Activated CD8-positive, alpha-beta memory T cell treated with anti-CD3 and anti-CD28 coated beads, Interleukin-2, amount 10 ng/mL, durations not matched to agents 7 days and 5 days (primary cell): ENCODE results near the gene EXOC6B. TPM values are rescaled to one million over a fixed set of nuclear protein-coding genes. Genes with fewer than 3 reads are reported as not detected.
A peak's percentile ranks its signal among the peaks of the same experiment; 100 is the strongest.

Experiments
- ATAC-seq: fragments of 150-1000 bp; cut with Tn5 transposase; one replicate; pipeline ENCODE4 v1.10.0; 2021; ENCODE audit warnings: moderate library complexity
- CTCF ChIA-PET: fragments of 350-600 bp; sonication (Branson Sonifier 250); formaldehyde crosslinking; loops from one replicate; lab custom pipeline; 2021; ENCODE audit warnings: antibody characterized with exemption; lab: Charles Lee
- DNase-seq: peaks from one replicate; pipeline ENCODE4 v3.0.0-alpha.2; 2020
- H3K27ac Mint-ChIP-seq: one replicate; pipeline ENCODE4 v1.8.0; 2021; ENCODE audit warnings: mild to moderate bottlenecking, mixed read lengths
- H3K27me3 Mint-ChIP-seq: one replicate; pipeline ENCODE4 v1.8.0; 2021; ENCODE audit warnings: mixed read lengths
- H3K36me3 Mint-ChIP-seq: one replicate; pipeline ENCODE4 v1.8.0; 2021; ENCODE audit warnings: mild to moderate bottlenecking, mixed read lengths
- H3K4me1 Mint-ChIP-seq: one replicate; pipeline ENCODE4 v1.8.0; 2021; ENCODE audit warnings: mixed read lengths
- H3K4me3 Mint-ChIP-seq: one replicate; pipeline ENCODE4 v1.8.0; 2021; ENCODE audit warnings: mild to moderate bottlenecking, moderate library complexity, mixed read lengths
- H3K9me3 Mint-ChIP-seq: one replicate; pipeline ENCODE4 v1.8.0; 2022; ENCODE audit warnings: low read depth, mixed read lengths
- total RNA-seq, 2 experiments: library from RNA; stranded (reverse); gene quantifications; one replicate each; pipeline ENCODE4 v1.2.3, GENCODE V29; 2021

Gene EXOC6B
- total RNA-seq, 2 experiments from 2014 or later = 14.1 to 22.8 TPM

- H3K27ac Mint-ChIP-seq = no peak overlapping the region
- peak; percentile 64 for ATAC-seq
- H3K9me3 Mint-ChIP-seq = no peaks in the 10 kb centered on the region
- no peak overlapping the region for H3K4me3 Mint-ChIP-seq
- CTCF ChIA-PET = interaction anchor here (2.2 to 2.5 kb wide), 3 partner anchors 89 to 116 kb away, joined by 8 to 24 read pairs (median 23); partner anchors contain the start of gene SPR
- no peaks in the 10 kb centered on the region for H3K27me3 Mint-ChIP-seq
- peak; percentile 71 for DNase-seq
- H3K4me1 Mint-ChIP-seq = no peaks in the 10 kb centered on the region
- H3K36me3 Mint-ChIP-seq = no peaks in the 10 kb centered on the region
Observed at GRCh38 chr2:72770879-72771461, 54.9 kb downstream of the EXOC6B start.

- Mint-ChIP-seq H3K4me3 (no peak overlapping the region), H3K4me1 (no peaks in the 10 kb centered on the region), H3K27me3 (no peaks in the 10 kb centered on the region), H3K27ac (no peak overlapping the region), H3K9me3 (peaks cover 10% of the 10 kb centered on the region), H3K36me3 (peaks cover 13% of the 10 kb centered on the region)
- CTCF ChIA-PET = interaction anchor here (1.0 to 2.8 kb wide), 3 partner anchors 94 to 121 kb away, joined by 4 to 11 read pairs (median 7); partner anchors contain the start of gene SPR
- no peak for DNase-seq
- no peak for ATAC-seq
Observed at GRCh38 chr2:72765997-72766609, 59.7 kb downstream of the EXOC6B start.

GRCh38 chr2:72762276-72762675 lies 63.6 kb downstream of the EXOC6B start:
- CTCF ChIA-PET = no interaction called here
- H3K27me3 Mint-ChIP-seq = no peaks in the 10 kb centered on the region
- H3K36me3 Mint-ChIP-seq = peaks cover 19% of the 10 kb centered on the region
- ATAC-seq = no peak
- H3K4me3 Mint-ChIP-seq = no peak overlapping the region
- H3K9me3 Mint-ChIP-seq = peaks cover 11% of the 10 kb centered on the region
- no peak overlapping the region for H3K27ac Mint-ChIP-seq
- no peak for DNase-seq
- H3K4me1 Mint-ChIP-seq = no peaks in the 10 kb centered on the region

GRCh38 chr2:72759755-72760154 lies 66.1 kb downstream of the EXOC6B start:
- no peaks in the 10 kb centered on the region for H3K27me3 Mint-ChIP-seq
- no peaks in the 10 kb centered on the region for H3K4me1 Mint-ChIP-seq
- no peak overlapping the region for H3K27ac Mint-ChIP-seq
- peaks cover 19% of the 10 kb centered on the region for H3K36me3 Mint-ChIP-seq
- DNase-seq (no peak), ATAC-seq (no peak)
- no peak overlapping the region for H3K4me3 Mint-ChIP-seq
- CTCF ChIA-PET = no interaction called here
- H3K9me3 Mint-ChIP-seq = peaks cover 10% of the 10 kb centered on the region

- H3K36me3 Mint-ChIP-seq = peaks cover 10% of the 10 kb centered on the region
- H3K27me3 Mint-ChIP-seq = no peaks in the 10 kb centered on the region
- peaks cover 3% of the 10 kb centered on the region for H3K9me3 Mint-ChIP-seq
- DNase-seq = no peak
- ATAC-seq = no peak
- H3K27ac Mint-ChIP-seq = no peak overlapping the region
- CTCF ChIA-PET = no interaction called here
- H3K4me3 Mint-ChIP-seq = no peak overlapping the region
- H3K4me1 Mint-ChIP-seq = no peaks in the 10 kb centered on the region
Observed at GRCh38 chr2:72757177-72757775, 68.6 kb downstream of the EXOC6B start.

GRCh38 chr2:72755647-72756423 lies 70.0 kb downstream of the EXOC6B start:
- H3K9me3 Mint-ChIP-seq = no peaks in the 10 kb centered on the region
- H3K4me1 Mint-ChIP-seq = no peaks in the 10 kb centered on the region
- no peak for DNase-seq
- no peaks in the 10 kb centered on the region for H3K27me3 Mint-ChIP-seq
- CTCF ChIA-PET = interaction anchor here (0.6 to 1.0 kb wide), 2 partner anchors 12 to 132 kb away, joined by 3 to 4 read pairs; partner anchors contain the start of gene SPR
- ATAC-seq = no peak
- no peak overlapping the region for H3K4me3 Mint-ChIP-seq
- H3K27ac Mint-ChIP-seq = no peak overlapping the region
- H3K36me3 Mint-ChIP-seq = peaks cover 6% of the 10 kb centered on the region

- Mint-ChIP-seq H3K4me1 (no peaks in the 10 kb centered on the region), H3K4me3 (no peak overlapping the region), H3K27me3 (no peaks in the 10 kb centered on the region), H3K27ac (no peak overlapping the region), H3K36me3 (peaks cover 1% of the 10 kb centered on the region), H3K9me3 (no peaks in the 10 kb centered on the region)
- CTCF ChIA-PET = interaction anchor here (0.6 to 1.0 kb wide), 2 partner anchors 9 to 13 kb away, joined by 4 read pairs; no protein-coding TSS in a partner anchor
- ATAC-seq (no peak), DNase-seq (no peak)
Observed at GRCh38 chr2:72754628-72755320, 71.1 kb downstream of the EXOC6B start.

- H3K4me1 Mint-ChIP-seq = no peaks in the 10 kb centered on the region
- H3K36me3 Mint-ChIP-seq = no peaks in the 10 kb centered on the region
- H3K27ac Mint-ChIP-seq = no peak overlapping the region
- H3K4me3 Mint-ChIP-seq = no peak overlapping the region
- CTCF ChIA-PET = interaction anchor here (1.0 kb wide), 1 partner anchor 17 kb away, joined by 4 read pairs; no protein-coding TSS in a partner anchor
- ATAC-seq (no peak), DNase-seq (no peak)
- H3K9me3 Mint-ChIP-seq = no peaks in the 10 kb centered on the region
- no peaks in the 10 kb centered on the region for H3K27me3 Mint-ChIP-seq
Observed at GRCh38 chr2:72750977-72751639, 74.7 kb downstream of the EXOC6B start.

- Mint-ChIP-seq H3K36me3 (no peaks in the 10 kb centered on the region), H3K27me3 (no peaks in the 10 kb centered on the region), H3K9me3 (no peaks in the 10 kb centered on the region), H3K4me1 (no peaks in the 10 kb centered on the region), H3K27ac (no peak overlapping the region), H3K4me3 (no peak overlapping the region)
- DNase-seq (no peak), ATAC-seq (no peak)
- CTCF ChIA-PET = no interaction called here
Observed at GRCh38 chr2:72750466-72750865, 75.4 kb downstream of the EXOC6B start.

- no peak overlapping the region for H3K27ac Mint-ChIP-seq
- no peaks in the 10 kb centered on the region for H3K4me1 Mint-ChIP-seq
- DNase-seq (no peak), ATAC-seq (no peak)
- no peaks in the 10 kb centered on the region for H3K27me3 Mint-ChIP-seq
- CTCF ChIA-PET = no interaction called here
- no peaks in the 10 kb centered on the region for H3K9me3 Mint-ChIP-seq
- no peaks in the 10 kb centered on the region for H3K36me3 Mint-ChIP-seq
- no peak overlapping the region for H3K4me3 Mint-ChIP-seq
Observed at GRCh38 chr2:72747344-72747743, 78.5 kb downstream of the EXOC6B start.

GRCh38 chr2:72745679-72746368 lies 80.0 kb downstream of the EXOC6B start:
- Mint-ChIP-seq H3K9me3 (no peaks in the 10 kb centered on the region), H3K27me3 (no peaks in the 10 kb centered on the region), H3K4me1 (no peaks in the 10 kb centered on the region), H3K27ac (no peak overlapping the region), H3K36me3 (no peaks in the 10 kb centered on the region), H3K4me3 (no peak overlapping the region)
- ATAC-seq (no peak), DNase-seq (no peak)
- CTCF ChIA-PET = interaction anchor here (0.7 to 1.8 kb wide), 6 partner anchors 9 to 823 kb away, joined by 3 to 9 read pairs (median 4); no protein-coding TSS in a partner anchor

GRCh38 chr2:72744049-72744448 lies 81.8 kb downstream of the EXOC6B start:
- DNase-seq = no peak
- Mint-ChIP-seq H3K9me3 (no peaks in the 10 kb centered on the region), H3K27me3 (no peaks in the 10 kb centered on the region), H3K4me1 (no peaks in the 10 kb centered on the region), H3K36me3 (no peaks in the 10 kb centered on the region), H3K4me3 (no peak overlapping the region), H3K27ac (no peak overlapping the region)
- ATAC-seq = no peak
- CTCF ChIA-PET = no interaction called here
